Erythroblast (primary cell): ENCODE measurements around the gene DDX31.

Source experiments
- GATA1 ChIP-seq: IDR thresholded peaks from 2 replicates; pipeline ENCODE4 v1.6.1; 2011; ENCODE audit warnings: low read depth, mild to moderate bottlenecking, control low read depth, low read length, moderate library complexity
- POLR2A ChIP-seq: IDR thresholded peaks from 2 replicates; pipeline ENCODE4 v1.6.1; 2011; ENCODE audit warnings: mild to moderate bottlenecking, low read length

DNA sequence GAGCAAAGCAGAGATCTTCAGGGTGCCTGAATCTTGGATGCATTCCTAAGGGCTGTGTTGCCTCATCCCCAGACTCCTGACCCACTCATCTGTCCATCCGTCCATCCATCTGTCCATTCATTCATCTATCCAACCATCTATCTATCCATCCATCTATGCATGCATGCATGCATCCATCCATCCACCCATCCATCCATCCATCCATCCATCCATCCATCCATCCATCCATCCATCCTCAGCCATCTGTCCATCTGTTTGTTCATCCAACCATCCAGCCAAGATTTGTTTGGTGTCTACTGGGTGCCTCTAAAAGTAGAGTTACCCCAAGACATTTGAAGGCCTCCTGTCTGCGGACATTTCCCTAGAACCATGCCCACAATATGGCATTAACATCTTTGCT is 115.0 kb downstream of the DDX31 start:
- TF ChIP-seq POLR2A (no peak), GATA1 (no peak)
